Epidermal melanocyte (primary cell): ENCODE measurements around the gene ITIH2.
A peak's percentile ranks its signal among the peaks of the same experiment; 100 is the strongest.
"Not testable (repeated sequence)": the region's sequence is repeated elsewhere in the genome, so short reads cannot be mapped to it uniquely, and the experiment has no call there.

Experiments
- DNase-seq: peaks from one replicate; pipeline ENCODE4 v3.0.0; 2011; ENCODE audit warnings: low spot score; ENCODE audit not compliant: insufficient read length

Gene ITIH2

DNA sequence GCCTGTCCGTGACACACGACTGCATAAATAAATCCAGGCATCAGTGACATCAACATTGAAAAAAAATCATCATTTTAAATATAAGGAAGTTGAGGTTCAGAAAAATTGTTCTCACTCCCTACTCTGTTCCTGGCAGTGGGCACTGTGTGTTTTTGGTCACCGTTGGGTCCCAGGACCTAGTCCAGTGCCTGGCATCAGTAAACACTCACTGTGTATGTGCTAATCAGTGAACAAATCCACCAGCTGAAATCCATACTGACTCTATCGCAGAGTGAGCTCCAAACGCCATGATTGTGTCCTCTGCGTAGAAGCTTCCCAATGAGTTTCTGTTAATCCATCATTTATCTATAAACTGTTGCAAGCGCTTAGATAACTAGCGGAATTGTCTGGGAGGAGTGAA lies 41.2 kb downstream of the ITIH2 start:
- DNase-seq = no peak

DNA sequence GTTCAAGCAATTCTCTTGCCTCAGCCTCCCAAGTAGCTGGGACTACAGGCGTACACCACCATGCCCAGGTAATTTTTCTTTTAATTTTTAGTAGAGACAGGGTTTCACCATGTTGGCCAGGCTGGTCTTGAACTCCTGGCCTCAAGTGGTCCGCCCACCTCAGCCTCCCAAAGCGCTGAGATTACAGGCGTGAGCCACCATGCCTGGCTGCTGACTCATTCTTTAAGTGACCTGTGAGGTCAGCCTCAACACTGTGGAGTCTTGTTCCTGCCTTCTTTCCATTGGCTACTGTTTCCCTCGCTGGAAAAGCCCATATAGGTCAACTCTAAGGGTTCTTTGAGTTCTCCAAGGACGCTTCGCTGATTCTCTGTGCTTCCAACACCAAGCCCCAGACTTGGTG lies 45.5 kb downstream of the ITIH2 start:
- DNase-seq = not testable (repeated sequence)

DNA sequence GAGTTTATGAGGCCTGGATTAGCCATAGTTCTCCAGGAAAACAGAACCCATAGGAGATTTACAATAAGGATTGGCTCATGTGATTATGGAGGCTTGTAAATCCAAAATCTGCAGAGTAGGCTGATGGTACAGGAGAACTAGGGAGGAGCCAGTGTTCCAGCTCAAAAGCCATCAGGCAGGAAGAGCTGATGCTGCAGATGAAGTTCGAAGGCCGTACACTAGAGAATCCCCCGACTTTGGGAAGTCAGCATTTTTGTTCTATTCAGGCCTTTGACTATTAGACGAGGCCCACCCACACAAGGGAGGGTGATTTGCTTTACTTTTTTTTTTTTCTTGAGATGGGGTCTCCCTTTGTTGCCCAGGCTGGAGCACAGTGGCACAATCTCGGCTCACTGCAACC lies 47.1 kb downstream of the ITIH2 start:
- no peak for DNase-seq

DNA sequence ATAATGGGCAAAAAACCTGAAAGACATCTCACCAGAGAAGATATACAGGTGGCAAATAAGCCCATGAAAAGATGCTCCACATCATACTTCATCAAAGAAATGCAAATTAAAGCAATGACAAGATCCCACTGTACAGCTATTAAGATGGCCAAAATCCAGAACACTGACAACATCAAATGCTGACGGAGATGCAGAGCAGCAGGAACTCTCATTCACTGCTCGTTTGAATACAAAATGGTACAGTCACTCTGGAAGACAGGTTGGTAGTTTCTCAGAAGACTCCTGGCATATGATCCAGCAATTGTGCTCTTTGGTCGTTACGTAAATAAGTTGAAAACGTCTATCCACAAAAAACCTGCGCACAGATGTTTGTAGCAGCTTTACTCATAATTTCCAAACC lies 49.1 kb downstream of the ITIH2 start:
- DNase-seq = no peak

DNA sequence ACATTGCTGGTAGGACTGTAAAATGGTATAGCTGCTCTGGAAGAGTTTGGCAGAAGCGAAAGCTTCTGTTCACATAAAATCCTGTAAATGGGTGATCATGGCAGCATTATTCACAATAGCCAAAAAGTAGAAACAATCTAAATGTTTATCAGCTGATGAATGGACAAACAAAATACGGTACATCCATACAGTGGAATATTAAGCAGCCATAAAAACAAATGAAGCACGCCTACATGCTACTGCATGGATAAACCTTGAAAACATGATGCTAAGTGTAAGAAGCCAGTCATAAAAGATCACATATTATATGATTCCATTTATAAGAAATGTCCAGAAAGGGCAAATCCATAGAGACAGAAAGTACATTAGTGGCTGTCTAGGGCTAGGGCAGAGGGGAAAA lies 52.0 kb downstream of the ITIH2 start:
- no peak for DNase-seq

DNA sequence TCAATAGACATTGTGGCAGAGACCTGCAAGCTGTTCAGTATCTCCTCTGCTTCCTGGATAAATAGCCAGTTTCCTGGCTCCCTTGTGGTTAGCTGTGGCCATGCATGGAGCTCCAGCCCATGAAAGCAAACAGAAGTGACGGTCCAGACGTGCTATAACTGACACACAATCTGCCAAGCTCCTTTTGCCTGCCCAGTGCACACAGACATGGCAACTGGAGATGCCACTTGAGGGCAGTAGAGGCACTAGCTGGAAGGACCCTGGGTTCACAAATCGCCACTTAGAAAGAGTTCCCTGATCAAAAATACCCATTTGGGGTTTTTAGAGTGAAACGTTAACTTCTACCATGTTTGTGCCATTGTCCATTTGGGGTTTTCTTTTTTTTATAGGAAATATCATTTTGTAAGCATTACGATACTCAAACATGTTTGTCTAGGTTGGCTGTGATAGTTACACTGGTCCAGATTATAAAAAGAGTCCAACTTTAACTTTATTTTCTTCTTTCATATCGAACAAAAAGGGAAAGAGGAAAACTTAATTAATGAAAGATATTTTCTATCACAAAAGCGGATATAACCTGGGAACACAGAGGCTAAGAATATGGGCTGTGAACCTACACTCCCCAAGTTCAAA lies 53.4 kb downstream of the ITIH2 start:
- no peak for DNase-seq

DNA sequence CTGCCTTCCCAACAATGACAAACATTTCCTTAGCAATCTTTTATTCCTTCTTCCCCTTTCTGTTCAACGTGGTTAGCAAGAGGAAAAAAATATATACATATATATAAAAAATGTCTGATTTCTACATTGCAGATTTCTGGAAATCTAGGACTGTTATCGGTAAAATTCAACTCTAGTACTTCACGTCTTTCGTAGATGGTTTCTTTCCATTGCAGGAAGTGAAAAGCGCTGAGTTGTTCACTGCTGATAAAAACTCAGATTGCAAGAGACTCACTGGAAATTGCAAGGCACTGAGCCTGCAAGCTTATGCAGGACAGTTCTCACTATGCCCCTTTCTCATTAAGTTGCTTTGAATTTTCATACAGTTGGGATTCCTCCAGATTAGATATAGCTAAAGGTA lies 60.8 kb downstream of the ITIH2 start:
- no peak for DNase-seq

DNA sequence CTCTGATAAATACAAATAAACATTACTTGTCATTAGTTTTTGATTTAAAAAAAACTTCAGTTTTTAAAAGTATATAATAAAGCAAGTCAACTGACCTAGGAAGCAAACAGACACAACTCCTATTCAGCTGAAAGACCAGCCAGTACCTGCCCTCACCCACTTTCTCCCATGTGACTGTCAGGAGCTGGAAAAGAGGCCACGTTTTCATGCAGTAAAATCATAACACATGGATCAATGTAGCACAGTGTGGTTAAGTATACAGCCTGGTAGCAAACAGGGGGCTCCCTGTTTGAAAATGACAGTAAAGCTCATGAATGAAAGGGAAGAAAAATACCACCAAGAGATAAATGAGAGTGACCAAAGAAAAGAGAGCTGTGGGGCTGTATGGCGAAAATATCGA lies 63.1 kb downstream of the ITIH2 start:
- no peak for DNase-seq

DNA sequence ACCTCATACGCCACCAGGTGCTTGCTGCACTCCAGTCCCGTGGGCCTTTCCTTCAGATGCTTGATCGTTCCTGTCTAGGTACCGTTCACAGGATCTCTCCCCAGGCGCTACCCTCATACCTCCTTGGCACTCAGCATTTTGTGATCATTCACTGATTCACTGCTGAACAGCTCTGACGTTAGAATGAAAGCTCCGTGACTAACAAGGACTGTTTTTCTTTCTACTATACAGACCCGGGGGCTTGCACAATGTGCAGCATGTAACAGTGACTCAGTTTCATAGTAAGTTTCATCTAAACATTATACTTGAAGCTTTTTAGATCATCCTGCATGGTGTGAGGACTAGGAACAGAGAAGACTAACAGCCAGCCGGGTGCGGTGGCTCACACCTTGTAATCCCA lies 64.1 kb downstream of the ITIH2 start:
- DNase-seq = no peak

DNA sequence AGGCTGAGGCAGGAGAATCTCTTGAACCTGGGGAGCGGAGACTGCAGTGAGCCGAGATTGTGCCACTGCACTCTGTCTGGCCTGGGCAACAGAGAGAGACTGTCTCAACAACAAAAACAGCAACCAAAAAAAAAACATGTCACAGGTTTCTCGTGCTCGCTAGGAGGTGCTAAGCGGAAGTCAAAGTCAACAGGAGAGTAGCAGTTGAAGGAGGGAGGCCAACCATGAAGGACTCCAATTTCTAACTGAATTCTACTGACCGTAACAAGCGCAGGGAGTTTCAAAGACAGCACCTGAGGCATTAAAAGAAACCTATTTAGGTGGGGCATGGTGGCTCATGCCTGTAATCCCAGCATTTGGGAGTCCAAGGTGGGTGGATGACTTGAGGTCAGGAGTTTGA lies 65.3 kb downstream of the ITIH2 start:
- DNase-seq = no peak

DNA sequence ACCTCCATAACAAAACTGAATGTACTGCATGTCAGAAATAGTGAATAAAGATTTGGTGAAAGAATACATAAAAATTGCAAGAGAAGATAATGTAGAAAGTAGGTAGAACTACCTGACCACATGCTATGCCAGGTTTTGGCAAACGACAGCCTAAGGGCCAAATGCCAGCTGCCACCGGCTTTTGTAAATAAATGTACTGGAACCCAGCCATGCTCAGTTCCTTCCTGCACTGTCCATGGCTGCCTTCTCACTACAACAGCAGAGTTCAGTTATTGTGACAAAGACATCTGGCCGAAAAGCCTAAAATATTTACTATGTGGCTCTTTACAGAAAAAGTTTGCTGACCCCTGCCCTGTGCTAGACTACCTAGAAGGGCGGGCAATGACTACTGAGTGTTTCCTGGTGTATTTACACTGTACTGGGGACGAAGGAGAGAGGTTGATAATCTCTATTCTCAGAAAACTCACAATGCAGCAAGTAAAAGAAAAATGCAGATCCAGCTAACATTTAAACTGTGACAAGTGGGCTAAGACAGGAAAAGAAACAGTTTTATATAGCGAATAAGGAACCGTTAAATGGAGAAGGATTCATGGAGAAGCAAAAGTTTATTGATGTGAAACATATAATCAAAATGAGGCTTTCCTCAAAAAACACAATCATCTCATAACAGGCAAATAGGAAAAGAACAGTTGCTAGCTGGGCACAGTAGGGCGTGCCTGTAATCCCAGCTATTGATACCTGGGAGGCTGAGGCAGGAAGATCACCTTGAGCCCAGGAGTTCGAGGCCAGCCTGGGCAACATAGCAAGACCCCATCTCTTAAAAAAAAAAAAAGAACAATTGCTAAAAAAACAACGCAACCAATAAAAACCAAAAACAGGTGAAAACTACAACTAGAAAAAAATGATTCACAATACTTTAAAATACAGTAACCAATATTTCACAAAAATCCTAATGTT lies 71.0 kb downstream of the ITIH2 start:
- DNase-seq = no peak

DNA sequence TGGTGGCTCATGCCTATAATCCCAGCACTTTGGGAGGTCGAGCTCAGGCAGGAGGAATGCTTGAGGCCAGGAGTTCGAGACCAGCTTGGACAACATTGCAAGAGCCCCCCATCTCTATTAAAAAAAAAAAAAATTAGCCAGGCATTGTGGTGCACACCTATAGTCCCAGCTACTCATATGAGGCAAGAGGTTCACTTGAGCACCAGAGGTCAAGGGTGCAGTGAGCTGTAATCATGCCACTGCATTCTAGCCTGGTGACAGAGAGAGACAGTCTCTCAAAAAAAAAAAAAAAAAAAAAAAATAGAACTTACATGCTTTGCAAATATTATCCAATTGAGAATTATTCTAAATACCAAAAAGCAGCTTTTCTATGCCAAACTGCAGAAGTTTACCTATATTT lies 73.7 kb downstream of the ITIH2 start:
- DNase-seq = no peak

DNA sequence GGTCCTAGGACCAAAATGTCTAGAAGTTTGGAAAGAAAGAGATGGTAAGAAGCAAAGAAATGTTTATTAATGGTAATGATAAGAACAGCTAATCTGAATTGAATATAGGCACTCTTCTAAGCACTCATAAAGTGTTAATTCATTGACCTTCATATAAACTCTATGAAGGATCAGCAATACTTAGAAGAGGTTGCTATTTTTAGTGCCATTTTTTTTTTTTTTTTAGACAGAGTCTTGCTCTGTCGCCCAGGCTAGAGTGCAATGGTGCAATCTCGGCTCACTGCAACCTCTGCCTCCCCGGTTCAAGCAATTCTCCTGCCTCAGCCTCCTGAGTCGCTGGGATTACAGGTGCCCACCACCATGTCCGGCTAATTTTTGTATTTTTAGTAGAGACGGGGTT lies 79.1 kb downstream of the ITIH2 start:
- not testable (repeated sequence) for DNase-seq

DNA sequence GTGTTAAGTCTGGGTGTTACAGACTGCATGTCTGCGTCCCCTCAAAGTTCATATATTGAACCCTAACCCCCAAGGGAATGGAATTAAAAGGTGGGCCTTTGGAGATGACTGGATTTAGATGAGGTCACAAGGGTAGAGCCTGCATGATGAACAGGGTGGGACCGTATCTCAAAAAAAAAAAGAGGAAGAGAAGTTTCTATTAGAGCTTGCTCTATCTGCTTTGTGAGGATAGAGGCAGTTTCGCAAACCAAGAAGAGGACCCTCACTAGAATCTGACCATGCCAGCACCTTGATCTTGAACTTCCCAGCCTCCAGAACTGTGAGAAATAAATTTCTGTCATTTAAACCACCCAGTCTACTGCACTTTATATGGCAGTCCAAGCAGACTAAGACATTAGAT lies 83.3 kb downstream of the ITIH2 start:
- DNase-seq = no peak

DNA sequence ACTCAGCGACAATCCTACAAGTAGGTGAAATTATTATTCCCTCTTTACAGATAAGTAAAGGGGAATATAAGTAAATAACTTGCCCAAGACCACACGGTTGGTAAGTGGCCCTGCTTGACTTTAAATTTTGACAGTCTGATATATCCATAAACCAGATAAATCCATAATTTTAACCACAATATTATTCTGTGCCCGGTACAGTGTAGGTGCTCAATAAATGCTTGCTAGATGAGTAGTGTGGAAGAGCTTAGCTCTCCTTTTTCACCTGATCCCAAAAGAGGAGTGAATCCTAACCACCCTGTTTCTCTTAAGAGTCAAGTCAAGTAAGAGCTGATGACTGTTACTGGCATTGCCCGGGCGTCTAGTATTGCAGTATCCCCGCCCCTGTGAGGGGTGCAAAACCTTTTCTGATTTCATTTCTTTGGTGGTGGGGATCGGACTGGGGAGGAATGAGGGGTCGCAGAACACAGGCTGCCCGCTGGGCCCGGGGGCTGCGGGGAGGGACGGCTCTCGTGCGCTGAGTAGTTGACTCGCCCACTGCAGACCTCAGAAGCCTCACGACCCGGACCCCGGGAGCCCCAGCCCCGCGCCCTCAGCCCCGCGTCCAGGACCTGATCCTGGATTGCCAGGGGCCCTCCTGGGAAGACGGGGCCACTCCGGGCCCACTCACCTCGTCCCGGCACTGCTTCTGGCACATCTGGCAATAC lies 84.2 kb downstream of the ITIH2 start:
- no peak for DNase-seq

DNA sequence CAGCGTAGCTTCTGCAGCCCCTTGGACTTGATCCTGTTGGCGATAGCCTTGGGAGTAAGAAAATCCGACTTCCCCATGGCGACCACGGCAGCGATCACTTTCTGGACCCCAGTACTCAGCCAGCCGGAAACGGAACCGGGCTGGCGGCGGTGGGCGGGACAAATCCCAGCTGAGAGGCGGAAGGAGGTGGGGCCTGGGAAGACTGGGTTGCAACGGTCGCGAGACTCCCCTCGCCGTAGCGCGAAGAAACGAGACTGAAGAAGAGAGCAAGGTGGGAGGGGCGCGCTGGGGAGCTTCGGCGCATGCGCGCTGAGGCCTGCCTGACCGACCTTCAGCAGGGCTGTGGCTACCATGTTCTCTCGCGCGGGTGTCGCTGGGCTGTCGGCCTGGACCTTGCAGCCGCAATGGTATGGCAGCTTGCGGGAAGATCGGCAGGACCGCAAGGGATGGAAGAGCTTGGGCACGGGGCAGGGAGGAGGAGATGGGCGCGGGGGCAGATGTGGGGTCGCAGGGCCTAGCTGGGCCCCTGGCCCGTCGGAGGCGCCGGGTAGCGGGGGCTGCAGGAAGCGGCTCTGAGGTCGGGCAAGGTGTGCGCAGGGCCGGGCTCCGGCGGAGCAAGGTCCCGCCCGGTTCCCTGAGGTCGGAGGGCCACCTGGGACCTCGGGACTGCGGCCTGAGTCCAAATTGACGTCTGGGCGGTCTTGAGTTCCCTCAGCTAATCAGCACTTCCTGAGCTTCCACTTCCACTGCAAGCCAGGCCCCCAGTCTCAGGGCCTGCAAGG lies 84.9 kb downstream of the ITIH2 start, which contains the start of the genes ATP5F1C and KIN:
Gene ATP5F1C (plus strand): TSS at position 321 of the 782 bp plus-strand sequence. CDS start 31 bp downstream, at position 352.
Gene KIN (minus strand): TSS at position 137 of the 782 bp plus-strand sequence. CDS start 60 bp downstream, at position 77.
- DNase-seq = peak; percentile 93

DNA sequence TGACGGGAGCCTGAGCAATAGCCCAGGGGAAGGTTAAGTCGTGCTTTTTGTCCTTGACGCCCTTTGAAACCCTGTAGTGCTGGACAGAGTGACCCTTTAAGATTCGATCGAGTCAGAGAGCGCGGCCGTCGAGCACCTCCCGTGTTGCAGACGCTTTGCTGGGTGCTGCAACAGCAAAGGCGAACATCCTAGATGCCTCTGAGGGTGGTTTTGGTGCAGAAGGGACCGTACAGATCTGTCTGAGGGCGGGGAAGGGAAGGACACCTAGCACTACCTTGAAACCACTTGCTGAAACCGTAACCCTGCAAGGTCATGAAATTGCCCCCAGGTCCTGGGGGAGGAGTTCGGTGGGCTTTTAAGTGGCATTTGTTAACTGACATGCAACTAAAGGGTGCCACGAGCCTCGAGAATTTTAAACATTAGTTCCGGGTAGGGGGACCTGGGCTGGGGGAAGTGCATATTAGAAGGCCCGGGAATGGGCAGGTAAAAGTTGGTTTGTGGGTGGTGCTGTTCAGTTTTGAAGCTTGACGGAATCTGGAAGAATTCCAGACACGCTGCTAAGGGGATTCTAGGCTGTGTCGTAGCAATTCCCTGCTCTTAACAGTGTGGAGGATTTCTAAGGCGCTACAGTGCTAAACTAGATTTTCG lies 85.6 kb downstream of the ITIH2 start:
- no peak for DNase-seq

DNA sequence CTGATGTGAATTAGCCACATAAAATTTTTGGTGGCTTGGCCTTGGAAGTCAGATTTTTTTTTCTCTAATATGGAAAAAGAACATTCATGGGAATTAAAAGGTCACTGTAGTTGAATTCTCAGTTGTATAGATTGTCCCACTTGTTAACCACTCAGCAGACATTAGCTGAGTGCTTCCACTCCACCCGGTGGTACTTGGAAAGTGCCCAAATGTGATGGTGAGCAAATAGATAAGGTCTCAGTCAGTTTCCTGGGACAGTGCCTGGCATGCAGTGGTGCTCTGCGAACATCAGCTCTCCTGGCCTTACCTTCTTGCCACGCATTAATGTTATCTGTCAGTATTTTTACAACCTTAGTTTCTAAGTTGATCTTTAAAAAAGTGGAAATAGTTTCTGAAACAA lies 86.3 kb downstream of the ITIH2 start:
- DNase-seq = no peak

DNA sequence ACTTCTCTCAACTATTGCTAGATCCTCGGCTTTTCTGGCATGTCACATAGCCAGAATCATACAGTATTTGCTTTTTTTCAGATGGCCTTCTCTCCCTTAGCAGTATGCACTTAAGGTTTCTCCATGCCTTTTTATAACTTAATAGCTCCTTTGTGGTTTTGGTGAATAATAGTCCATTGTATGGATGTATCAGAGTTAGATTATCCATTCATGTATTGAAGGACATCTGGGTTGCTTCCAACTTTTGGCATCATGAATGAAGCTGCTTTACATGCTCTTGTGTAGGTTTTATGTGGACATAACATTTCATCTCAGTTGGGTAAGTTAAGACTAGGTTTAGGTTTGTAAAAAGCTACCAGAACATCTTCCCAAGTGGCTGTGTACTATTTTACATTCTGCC lies 89.4 kb downstream of the ITIH2 start:
- no peak for DNase-seq

DNA sequence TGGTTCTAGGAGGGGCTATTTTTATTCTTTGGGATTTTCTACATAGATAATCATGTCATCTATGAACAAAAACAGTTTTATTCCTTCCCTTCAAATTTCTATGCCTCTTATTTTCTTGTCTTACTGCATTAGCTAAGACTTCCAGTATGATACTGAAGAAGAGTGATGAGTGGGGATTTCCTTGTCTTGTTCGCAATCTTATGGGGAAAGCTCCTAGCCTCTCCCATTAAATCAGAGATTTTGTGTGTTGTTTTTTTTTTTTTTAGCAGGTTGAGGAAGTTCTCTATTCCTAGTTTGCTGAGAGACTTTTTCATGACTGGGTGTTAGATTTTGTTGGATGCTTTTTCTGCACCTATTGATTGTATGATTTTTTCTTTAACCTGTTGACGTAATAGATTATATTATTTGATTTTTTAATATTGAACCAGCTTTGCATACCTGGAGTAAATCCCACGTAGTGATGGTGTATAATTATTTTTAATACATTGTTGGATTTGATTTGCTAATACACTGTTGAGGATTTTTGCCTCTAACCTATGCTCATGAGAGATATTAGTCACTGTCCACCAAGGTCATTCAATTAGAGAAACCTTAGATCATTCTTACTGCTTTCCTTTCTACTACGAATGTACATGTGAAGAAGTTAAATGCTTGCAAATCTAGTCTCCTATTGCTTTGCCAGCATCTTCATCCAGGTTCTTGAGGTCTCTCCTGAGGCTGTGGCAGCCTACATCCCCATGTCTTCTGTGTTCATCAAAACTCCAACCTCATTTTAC lies 91.3 kb downstream of the ITIH2 start:
- no peak for DNase-seq
